H1 (cell line): ENCODE results near the gene GREB1L. TPM values are rescaled to one million over a fixed set of nuclear protein-coding genes. Genes with fewer than 3 reads are reported as not detected.

Experiments
- E2F6 ChIP-seq: IDR thresholded peaks from 2 replicates; pipeline ENCODE4 v1.6.1; 2012; ENCODE audit warnings: inconsistent platforms
- RBBP5 ChIP-seq: IDR thresholded peaks from 2 replicates; pipeline ENCODE4 v1.7.1; 2012; ENCODE audit warnings: low read depth, mild to moderate bottlenecking, inconsistent platforms, low read length, moderate library complexity, borderline replicate concordance
- RNF2 ChIP-seq: fragments of 200-900, 300-1000 bp; sonication (generic); IDR thresholded peaks from 2 replicates; pipeline ENCODE4 v1.7.1; 2016; ENCODE audit warnings: borderline replicate concordance, low read depth, mild to moderate bottlenecking, antibody characterized with exemption, low read length; ENCODE audit not compliant: poor library complexity, severe bottlenecking; ENCODE audit errors: missing control alignments
- SUZ12 ChIP-seq: fragments of 200-600 bp; sonication (generic); IDR thresholded peaks from 2 replicates; pipeline ENCODE4 v1.6.1; 2012; ENCODE audit warnings: mild to moderate bottlenecking, inconsistent platforms, low read length, moderate library complexity, mixed read lengths
- polyA plus RNA-seq, 7 experiments: library from polyadenylated mRNA; depleted of rRNA in 3 of 7; stranded (reverse) in 5 of 7; unstranded in 2 of 7; fragments of >200 nt in 5 of 7; fragments of 200-250 nt in 2 of 7; gene quantifications; 1 replicate in 5 of 7; 2 replicates in 1 of 7; 4 replicates in 1 of 7; pipeline versions ENCODE4 v1.2.1 to v1.2.3, GENCODE V29; 2011 to 2013; ENCODE audit warnings: missing spikeins in 2 of 7, mixed read lengths in 2 of 7
- total RNA-seq: library from RNA; stranded (reverse); fragmentation: NEBNext Ultra II Directional; extraction: Animal tissue kit (Norgen Biotek cat#: 25700); gene quantifications from 2 replicates; pipeline ENCODE4 v1.2.1, GENCODE V29; 2021

GREB1L gene
- total and polyA plus RNA-seq, 2 of the 8 experiments (the other 6 are each of a cell fraction or from before 2014, with no cell fraction given) = 0.34 to 1.6 TPM

GRCh38 chr18:21490748-21491147, 248.7 kb downstream of the GREB1L start (continued):
- TF ChIP-seq RNF2 (no peak), E2F6 (no peak), SUZ12 (no peak), RBBP5 (no peak)
- TF ChIP-seq, all 59 proteins: peak for 0
